HG03342 (cell line): Measurements from ENCODE around the gene LARP1B.
"Not testable (repeated sequence)": the region's sequence is repeated elsewhere in the genome, so short reads cannot be mapped to it uniquely, and the experiment has no call there.

Experiments used
- ATAC-seq: cut with Tn5 transposase; IDR thresholded peaks from one replicate; pipeline ENCODE4 v1.9.1; 2021; ENCODE audit warnings: mild to moderate bottlenecking, moderate library complexity; ENCODE audit not compliant: unreplicated experiment

The LARP1B gene

DNA sequence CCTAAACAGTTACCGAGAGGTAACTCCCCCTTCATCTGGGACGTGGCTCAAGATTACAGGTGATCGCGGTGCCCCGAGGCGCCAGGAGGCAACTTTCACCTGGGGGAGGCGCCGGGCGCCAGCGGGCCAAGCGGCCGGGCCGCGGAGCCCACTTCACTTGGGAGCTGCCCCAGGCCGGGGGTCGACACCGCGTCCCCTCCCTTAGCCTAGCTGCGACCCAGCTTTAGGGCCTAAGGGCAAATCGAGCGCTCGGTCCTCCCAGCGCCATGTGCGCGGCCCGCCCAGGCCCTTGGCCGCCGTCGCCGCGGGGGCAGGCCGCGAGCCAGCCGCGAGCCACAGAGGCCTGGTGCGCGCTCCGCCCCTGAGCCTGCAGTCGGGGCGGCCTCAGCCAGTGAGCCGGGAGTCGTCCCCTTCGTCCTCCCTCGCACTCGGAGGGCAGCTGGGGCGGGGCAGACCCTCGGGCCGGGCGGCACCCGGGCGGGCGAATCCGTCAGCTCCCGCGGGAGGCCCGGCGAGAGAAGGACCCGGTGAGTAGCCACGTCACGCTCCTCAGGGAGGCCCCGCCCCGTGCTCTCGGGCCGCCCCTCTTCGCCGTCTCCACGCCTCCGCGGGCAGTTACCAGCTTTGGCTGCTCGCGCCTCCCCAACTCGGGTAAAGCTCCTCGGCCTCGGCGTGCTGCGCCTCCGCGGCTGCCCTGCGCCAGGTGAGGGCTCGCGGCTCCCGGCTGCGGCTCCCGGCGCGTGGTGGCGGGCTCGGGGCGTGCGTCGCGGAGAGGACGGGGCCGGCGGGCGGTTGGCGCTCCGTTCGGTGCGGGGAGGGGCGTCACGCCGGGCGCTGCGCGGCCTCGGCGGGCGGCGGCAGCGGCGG is at the start of gene LARP1B:
Gene LARP1B (plus strand): TSS at position 614 of the 867 bp plus-strand sequence. CDS start 13,640 bp downstream, outside the sequence.
- ATAC-seq, result peak; percentile 90

DNA sequence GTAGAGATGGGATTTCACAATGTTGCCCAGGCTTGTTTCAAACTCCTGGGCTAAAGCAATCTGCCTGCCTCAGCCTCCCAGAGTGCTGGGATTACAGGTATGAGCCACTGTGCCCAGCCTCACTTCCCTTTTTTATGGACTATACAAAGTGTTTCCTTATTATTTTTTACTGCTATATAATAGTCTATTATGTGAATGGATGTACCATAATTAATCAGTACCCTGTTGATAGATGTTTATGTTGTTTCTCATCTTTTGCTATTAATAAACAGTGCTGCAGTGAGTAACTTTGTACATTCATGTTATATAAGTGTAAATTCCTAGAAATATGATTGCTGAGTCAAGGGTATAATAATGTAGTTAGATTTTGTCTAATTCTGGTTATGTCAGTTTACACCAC is 35.8 kb upstream of the LARP1B start:
- ATAC-seq, result no peak

DNA sequence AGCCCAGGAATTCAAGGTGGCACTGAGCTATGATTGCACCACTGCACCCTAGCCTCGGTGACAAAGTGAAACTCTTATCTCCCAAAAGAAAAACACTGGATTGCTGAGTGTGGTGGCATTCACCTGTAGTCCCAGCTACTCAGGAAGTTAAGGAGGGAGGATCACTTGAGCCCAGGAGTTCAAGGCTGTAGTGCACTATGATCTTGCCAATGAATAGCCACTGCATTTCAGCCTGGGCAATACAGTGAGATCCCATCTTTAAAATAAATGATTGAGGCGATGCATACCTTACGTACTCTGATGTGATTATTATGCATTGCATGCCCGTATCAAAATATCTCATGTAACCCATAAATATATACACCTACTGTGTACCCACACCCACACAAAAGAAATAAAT is 31.2 kb upstream of the LARP1B start:
- no peak for ATAC-seq

GRCh38 chr4:128031756-128032384 is 29.2 kb upstream of the LARP1B start:
- no peak for ATAC-seq

DNA sequence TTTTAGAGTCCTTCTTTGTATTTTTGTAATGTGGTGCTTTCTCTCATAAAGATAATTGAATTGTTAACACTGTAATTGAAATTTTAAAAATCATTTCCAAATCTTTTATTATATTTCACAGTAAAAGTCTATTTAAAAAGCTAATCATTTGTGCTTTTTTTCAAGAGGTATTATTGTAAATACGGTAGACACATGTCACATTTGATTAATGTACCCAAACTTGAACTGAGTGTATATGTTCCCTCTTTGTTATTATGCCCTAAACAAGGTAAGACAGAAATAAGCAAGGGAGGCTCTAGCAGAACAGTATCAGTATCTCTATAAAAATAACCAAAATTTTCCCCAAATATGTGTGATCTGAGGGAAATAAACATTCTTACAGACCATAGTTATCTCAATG is 21.5 kb upstream of the LARP1B start:
- no peak for ATAC-seq

- ATAC-seq, result not testable (repeated sequence)
Measured at GRCh38 chr4:128047019-128047418, 14.1 kb upstream of the LARP1B start.

- not testable (repeated sequence) for ATAC-seq
Measured at GRCh38 chr4:128047514-128047913, 13.6 kb upstream of the LARP1B start.

- ATAC-seq, result not testable (repeated sequence)
Measured at GRCh38 chr4:128051229-128051628, 9.9 kb upstream of the LARP1B start.

GRCh38 chr4:128054907-128055306 is 6.2 kb upstream of the LARP1B start:
- not testable (repeated sequence) for ATAC-seq

DNA sequence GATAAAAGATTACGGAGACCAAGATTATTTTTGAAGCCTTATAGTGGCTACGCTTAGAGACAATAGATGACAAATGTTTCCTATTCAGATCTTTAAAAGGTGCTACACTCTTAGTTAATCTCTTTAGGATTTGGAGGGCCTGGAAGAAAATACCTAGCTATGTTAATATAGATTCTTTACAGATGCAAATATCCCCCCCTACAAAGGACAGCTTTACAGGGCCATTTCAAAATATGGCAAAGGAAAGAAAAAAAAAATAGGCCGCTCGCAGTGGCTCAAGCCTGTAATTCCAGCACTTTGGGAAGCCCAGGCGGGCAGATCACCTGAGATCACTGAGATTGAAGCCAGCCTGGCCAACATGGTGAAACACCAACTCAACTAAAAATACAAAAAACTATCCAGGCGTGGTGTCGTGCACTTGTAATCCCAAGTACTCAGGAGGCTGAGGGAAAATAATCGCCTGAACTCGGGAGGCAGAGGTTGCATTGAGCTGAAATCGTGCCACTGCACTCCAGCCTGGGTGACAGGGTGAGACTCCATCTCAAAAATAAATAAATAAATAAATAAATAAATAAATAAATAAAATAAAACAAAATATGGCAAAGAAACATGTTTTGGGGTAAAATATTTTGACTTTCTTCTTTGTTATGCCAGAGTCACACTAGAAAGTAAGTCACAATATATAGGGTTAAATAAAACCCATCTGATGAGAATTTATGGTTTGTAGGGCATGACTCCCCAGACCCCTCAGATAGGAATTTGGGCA is 5.5 kb upstream of the LARP1B start:
- not testable (repeated sequence) for ATAC-seq

DNA sequence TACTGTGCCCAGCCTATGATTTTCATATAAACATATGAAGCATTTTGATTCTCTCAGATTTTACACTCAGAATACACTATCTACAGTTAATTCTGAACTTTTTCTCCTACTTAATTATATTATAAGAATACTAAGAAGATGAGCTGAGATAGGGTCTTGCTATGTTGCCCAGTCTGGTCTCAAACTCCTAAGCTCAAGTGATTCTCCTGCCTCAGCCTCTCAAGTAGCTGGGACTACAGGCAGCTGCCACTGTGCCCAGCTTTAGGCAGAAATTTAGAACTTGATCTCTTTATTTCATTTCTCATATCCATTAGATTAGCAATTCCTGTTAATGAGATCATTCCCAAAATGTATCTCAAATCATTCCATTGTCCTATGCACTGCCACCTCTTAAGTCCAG is 4.7 kb upstream of the LARP1B start:
- ATAC-seq, result no peak

DNA sequence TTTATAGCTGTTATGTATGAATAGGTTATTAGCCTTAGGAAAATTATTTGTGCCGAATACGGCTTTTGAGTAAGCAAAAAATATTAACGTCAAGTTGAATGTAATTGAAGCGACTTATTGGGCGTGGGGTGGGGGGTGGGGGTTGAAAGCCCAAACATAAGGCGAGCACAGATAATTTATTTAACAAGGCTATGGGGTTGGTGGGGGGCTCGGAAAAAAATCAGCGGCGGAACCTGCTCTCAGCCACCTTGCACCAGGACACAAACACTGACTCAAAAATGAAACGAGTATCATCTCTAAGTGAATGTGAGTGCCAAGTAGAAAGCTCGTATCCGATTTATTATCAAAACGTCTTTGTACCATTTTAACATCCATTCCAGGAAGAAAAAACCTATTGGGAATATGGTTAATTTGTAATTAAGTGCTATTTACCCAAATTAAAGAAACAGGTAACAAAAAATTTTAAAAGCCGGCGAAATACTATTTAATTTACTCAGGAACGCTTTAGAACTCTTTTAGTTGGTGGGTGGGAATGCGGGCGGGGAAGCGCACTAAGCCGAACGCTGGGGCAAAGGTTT is 902 bp upstream of the LARP1B start:
- ATAC-seq, result no peak

GRCh38 chr4:128061566-128062536 is 739 bp downstream of the LARP1B start:
- peak; percentile 34 for ATAC-seq

DNA sequence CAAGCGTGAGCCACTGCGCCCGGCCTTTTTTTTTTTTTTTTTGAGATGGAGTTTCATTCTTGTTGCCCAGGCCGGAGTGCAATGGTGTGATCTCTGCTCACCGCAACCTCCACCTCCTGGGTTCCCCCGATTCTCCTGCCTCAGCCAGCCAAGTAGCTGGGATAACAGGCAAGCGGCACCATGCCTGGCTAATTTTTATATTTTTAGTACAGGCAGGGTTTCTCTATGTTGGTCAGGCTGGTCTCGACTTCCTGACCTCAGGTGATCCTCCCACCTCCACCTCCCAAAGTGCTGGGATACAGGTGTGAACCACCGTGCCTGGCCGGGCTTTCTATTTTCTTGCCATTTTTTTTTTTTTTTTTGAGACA is 5.3 kb downstream of the LARP1B start:
- ATAC-seq, result not testable (repeated sequence)

- peak; percentile 69 for ATAC-seq
Measured at GRCh38 chr4:128068918-128069317, 7.8 kb downstream of the LARP1B start.

- ATAC-seq, result no peak
Measured at GRCh38 chr4:128076464-128076863, 15.4 kb downstream of the LARP1B start.

GRCh38 chr4:128095293-128095692 is 34.2 kb downstream of the LARP1B start:
- ATAC-seq, result not testable (repeated sequence)

GRCh38 chr4:128107766-128108165 is 46.7 kb downstream of the LARP1B start:
- no peak for ATAC-seq

- ATAC-seq, result no peak
Measured at GRCh38 chr4:128123036-128123435, 61.9 kb downstream of the LARP1B start.

DNA sequence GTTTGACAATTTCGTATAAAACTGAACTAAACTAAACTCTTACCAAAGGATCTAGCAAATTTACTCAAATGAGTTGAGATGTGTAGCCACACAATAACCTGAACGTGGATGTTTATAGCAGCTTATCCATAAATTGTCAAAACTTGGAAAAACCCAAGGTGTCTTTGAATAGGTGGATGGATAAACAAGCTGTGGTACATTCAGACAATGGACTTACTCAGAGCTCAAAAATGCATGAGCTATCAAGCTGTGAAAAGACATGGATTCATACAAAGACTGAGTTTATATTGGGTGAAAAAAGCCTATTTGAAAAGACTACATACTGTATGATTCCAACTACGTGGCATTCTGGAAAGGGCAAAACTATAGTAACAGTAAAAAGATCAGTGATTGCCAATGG is 69.5 kb downstream of the LARP1B start:
- ATAC-seq, result no peak
